Amygdala (tissue), 56 donors: ENCODE results near the gene AMDHD2.
"Not testable (repeated sequence)": the region's sequence is repeated elsewhere in the genome, so short reads cannot be mapped to it uniquely, and the experiment has no call there.

ENCODE experiments used
- DNase-seq, 56 donors: peaks; one replicate each; lab custom pipeline; 2025; lab: John Stamatoyannopoulos, UW

AMDHD2 gene

DNA sequence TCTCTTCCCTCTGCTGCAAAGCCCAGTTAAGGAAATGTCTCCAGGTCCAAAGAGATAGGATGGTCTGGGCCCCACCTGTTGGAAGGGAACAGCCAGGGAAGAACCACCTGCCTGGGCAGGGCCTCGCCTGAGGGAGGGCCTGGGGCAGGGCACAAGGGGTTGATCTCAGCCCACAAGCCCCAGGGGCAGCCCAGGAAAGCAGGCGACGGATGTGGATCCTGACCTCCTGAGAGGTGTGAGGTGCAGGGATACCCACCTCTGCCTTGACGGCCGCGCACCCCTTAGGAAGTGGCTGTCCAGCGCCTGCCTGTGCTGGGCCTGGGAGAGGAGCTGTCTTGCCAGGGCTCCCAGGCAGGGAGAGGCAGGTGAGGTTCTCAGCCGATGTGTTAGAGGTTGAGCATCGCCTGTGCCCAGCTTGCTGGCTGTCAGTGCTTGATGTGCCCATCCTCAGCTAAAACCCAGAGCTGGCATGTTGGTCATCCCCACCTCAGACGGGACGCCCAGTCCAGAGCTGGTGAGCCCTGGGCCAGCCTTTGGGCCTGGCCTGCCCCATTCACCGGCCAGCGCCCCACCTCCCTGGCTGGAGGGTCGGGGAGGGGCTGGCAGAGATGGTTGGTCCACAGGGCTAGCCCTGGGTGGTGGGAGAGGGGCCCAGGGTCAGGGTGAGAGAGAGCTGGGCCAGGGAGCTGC is 10.6 kb downstream of the AMDHD2 start:
- no peak for DNase-seq

DNA sequence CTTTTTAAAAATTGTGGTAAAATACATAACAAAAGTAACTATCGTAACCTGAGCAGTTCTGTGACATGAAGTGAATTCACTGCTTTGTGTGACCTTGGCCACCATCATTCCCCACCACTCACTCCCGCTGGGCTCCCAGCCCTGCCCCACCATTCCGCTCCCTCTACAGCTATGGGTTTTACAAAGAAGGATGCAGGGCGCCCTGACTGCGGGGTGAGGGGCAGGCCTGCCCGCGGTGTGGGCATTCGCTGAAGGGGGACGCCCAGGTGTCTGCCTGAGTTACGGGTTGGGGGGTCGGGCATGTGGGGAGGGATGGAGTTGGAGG is 11.2 kb downstream of the AMDHD2 start, which contains the start of gene CEMP1:
CEMP1 (minus strand) TSS at position 38 of the 325 bp plus-strand sequence. CDS start 335 bp downstream, outside the sequence.
- DNase-seq: peak in 1 of 56 donors; percentile 56

- peak; percentile 60 to 98 (median 94) for DNase-seq
Measured at GRCh38 chr16:2531696-2532493, 11.7 kb downstream of the AMDHD2 start.

DNA sequence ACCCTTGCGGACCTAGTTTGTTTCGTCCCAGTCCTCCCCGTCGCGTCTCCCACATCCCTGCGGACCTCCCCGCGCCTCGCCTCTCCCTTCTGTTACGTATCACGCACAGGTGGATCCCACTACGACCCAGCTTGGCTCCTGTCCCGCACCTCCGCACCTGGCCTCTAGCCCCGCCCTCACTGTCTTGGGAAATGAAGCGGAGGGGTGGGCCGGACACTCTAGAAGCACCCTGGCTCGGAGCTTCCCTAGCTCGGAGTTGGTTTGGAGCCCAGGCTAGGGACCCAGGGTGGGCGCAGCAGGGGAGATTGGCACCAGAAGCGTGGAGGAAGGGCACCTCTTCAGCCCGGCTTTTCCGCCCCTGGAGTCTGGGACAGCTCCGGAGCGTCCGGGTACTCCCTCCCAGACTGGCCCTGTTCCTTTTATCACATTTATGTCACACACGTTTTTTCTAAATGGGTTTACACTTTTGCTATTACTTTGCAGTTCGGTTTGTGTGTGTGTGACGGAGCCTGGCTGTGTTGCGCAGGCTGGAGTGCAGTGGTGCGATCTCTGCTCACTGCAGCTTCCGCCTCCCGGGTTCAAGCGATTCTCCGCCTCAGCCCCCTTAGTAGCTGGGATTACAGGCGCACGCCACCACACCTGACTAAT is 12.4 kb downstream of the AMDHD2 start:
- DNase-seq: peak in 29 of 56 donors; percentile 16 to 77 (median 58)

DNA sequence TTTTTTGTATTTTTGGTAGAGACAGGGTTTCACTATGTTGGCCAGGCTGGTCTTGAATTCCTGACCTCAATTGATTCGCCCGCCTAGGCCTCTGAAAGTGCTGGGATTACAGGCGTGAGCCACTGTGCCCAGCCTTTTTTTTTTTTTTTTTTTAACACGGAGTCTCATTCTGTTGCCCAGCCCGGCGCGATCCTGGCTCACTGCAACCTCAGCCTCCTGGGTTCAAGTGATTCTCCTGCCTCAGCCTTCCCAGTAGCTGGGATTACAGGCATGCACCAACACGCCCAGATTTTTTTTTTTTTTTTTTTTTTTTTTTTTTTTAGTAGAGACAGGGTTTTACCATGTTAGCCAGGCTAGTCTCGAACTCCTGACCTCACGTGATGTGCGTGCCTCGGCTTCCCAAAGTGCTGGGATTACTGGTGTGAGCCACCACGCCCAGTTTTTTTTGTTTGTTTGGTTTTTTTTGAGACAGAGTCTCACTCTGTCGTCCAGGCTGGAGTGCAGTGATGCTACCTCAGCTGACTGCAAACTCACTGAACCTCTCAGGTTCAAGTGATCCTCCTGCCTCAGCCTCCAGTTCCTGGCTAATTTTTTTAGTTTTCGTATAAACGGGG is 13.1 kb downstream of the AMDHD2 start:
- DNase-seq: not testable (repeated sequence)

DNA sequence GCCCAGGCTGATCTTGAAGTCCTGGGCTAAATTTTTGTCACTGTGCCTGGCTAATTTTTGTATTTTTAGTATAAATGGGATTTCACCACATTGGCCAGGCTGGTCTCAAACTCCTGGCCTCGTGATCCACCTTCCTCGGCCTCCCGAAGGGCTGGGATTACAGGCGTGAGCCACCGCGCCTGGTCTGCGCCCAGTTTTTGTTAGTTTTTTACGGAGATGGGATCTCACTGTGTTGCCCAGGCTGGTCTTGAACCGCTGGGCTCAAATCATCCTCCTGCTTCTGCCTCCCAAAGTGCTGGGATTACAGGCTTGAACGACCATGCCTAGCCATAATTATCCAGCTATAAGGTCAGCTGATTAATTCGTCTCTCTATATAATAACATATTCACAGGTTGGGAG is 13.7 kb downstream of the AMDHD2 start:
- no peak for DNase-seq

DNA sequence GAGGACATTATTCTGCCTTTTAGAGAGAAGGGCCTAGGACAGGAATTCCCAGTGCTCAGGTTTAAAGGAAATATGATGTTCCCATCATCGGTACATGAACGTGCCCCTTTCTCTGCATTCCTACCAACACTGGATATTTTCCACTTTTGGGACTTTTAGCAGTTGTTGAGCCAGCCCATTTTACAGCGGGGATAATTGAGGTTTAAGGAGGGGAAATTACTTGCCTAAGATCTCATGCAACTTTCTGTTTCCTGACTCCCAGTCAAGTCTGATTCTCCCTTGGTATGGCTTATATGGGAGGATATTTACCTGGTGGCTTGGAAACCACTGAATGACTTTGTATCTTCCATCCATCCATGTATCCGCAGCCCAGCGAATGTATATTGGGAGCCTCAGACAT is 14.2 kb downstream of the AMDHD2 start:
- DNase-seq: not testable (repeated sequence)

GRCh38 chr16:2535625-2536013 is 15.4 kb downstream of the AMDHD2 start:
- DNase-seq: no peak

DNA sequence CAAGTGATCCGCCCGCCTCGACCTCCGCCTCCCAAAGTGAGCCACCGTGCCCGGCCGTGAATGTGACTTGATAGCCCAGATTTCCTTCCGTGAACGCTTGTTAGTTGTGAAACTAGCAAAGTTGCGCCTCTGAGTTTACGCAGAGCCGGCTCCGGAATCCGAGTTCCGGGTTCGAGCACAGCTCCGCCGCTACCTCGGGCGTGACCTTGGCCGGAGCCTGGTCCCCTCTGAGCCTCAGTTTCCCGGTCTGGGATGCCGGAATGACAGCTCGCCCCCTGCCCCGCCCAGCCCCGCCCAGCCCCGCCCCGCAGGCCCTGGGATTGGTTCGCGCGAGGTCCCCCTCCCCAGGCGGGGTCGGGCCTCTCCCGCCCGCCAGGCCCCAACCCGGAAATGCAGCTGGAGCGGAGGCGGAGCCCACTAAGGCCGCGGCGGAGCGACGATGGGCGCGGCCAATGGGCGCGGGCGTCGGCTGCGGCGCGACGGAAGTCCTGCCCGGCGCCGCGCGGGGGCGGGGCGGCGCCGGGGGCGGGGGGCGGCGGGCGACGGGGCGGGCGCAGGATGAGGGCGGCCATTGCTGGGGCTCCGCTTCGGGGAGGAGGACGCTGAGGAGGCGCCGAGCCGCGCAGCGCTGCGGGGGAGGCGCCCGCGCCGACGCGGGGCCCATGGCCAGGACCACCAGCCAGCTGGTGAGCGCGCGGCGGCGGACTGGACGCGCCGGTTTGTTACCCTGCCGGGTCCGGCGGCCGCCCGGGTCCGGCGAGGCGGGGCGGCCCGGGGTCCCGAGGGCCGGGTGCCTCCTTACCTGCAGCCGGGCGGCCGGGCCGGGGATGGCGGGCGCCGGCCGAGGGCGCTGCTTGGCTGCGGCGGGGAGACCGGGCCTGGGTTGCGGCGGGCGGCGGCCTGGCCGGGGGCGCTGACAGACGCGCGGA is 17.5 kb downstream of the AMDHD2 start, which contains the start of gene PDPK1:
PDPK1 (plus strand) TSS at position 571 of the 929 bp plus-strand sequence; CDS start at position 663, 92 bp downstream.
- peak; percentile 42 to 97 (median 89) for DNase-seq

- not testable (repeated sequence) for DNase-seq
Measured at GRCh38 chr16:2539192-2539844, 19.1 kb downstream of the AMDHD2 start.

- DNase-seq: peak in 18 of 56 donors; percentile 7 to 69 (median 34)
Measured at GRCh38 chr16:2539845-2540458, 19.8 kb downstream of the AMDHD2 start.

DNA sequence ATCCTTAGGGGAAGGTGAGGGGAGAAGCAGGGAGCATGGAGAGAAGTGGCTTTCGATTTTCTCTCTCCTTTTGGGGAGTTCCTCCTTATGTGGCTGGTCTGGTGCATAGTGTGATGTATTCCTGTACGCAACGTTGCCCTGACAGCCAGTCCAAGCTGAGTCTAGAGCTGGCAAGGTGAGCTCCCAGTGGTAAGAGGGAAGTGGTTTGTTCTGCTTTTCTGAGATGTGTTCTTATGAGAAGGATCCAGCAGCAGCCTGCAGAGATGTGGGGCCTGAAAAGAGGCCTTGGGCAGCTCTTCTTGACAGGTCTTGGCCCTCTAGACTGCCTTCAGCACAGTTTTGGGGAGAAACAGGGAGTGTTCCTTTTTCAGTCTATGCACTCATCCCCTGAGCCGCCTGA is 20.7 kb downstream of the AMDHD2 start:
- DNase-seq: not testable (repeated sequence)

- not testable (repeated sequence) for DNase-seq
Measured at GRCh38 chr16:2541409-2541808, 21.2 kb downstream of the AMDHD2 start.

- DNase-seq: not testable (repeated sequence)
Measured at GRCh38 chr16:2543771-2544170, 23.6 kb downstream of the AMDHD2 start.

- DNase-seq: not testable (repeated sequence)
Measured at GRCh38 chr16:2550283-2550878, 30.2 kb downstream of the AMDHD2 start.

- not testable (repeated sequence) for DNase-seq
Measured at GRCh38 chr16:2551420-2551889, 31.3 kb downstream of the AMDHD2 start.

DNA sequence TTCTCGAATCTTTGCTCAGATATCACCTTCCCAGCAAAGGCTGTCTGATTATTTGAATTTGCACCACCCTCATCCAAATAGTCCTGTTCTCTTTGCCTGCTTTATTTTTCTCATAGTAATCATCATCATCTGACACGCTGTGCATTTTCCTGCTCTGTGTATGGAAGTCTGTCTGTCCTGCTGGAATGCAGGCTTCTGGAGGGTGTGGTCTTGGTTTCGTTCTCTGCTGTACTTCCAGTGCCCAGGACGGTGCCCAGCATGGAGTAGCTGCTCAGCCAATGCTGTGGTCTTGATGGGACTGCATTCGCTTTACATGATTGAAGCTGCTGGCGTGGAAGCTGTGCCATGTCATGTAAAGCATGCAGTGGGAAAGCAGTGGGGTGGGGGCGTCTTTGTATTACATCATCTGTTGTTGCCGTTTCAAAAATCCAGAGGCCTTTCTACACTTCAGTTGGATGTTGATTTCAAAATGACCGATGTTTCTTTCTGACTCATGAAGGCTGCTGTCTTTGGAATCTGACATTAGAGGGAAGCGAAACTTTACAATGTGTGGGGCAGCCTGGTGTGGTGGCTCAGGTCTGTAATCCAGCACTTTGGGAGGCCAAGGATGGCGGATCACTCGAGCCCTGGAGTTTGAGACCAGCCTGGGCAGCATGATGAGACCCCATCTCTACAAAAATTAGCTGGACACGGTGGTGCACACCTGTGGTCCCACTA is 34.7 kb downstream of the AMDHD2 start:
- not testable (repeated sequence) for DNase-seq
